GM12878 (cell line): ENCODE results near the gene GAS2L3. TPM values are rescaled to one million over a fixed set of nuclear protein-coding genes. Genes with fewer than 3 reads are reported as not detected.

Experiments used
- ATAC-seq: fragments of 200-7000 bp; cut with Tn5 transposase; 3 replicates; pipeline ENCODE4 v1.9.1; 2020; ENCODE audit warnings: mild to moderate bottlenecking, moderate library complexity
- BruUV-seq: library from RNA; stranded (reverse); fragments of 400-500 nt; replicated peaks from 2 replicates; lab custom pipeline; 2021; lab: Mats Ljungman, UMichigan
- CTCF ChIA-PET: fragments of 300-600 bp; sonication (Branson Sonifier 250); formaldehyde crosslinking; extraction: SDS; loops from one replicate; lab custom pipeline; 2021; ENCODE audit warnings: inconsistent platforms; lab: Yijun Ruan, JAX
- POLR2A ChIA-PET: fragments of 350-600 bp; formaldehyde crosslinking; extraction: SDS; loops from one replicate; lab custom pipeline; 2021; ENCODE audit warnings: inconsistent platforms; lab: Charles Lee
- RAD21 ChIA-PET: fragments of 300-600 bp; sonication (Branson Sonifier 250); formaldehyde crosslinking; loops from one replicate; lab custom pipeline; 2023; ENCODE audit warnings: antibody characterized with exemption; ENCODE audit not compliant: unreplicated experiment; lab: Charles Lee
- SMC1A ChIA-PET: fragments of 300-600 bp; sonication (Branson Sonifier 250); formaldehyde crosslinking; loops from one replicate; lab custom pipeline; 2023; ENCODE audit not compliant: unreplicated experiment, uncharacterized antibody; lab: Charles Lee
- DNase-seq: peaks from one replicate; pipeline ENCODE4 v3.0.0-alpha.2; 2011; ENCODE audit warnings: low read depth, low spot score
- FAIRE-seq: peaks from 3 replicates; lab custom pipeline; 2011; peaks lifted over from hg19 to GRCh38; lab: Jason Lieb, UNC
- H2AFZ ChIP-seq: 2 replicates; pipeline ENCODE4 v1.6.0; 2011; ENCODE audit warnings: low read depth, low read length, control low read depth; ENCODE audit not compliant: control insufficient read depth
- H3K27ac ChIP-seq: 2 replicates; pipeline ENCODE4 v1.5.1; 2011; ENCODE audit warnings: control low read depth; ENCODE audit not compliant: control insufficient read depth, insufficient read depth
- H3K27me3 ChIP-seq, 2 experiments: replicated peaks in 1 of 2; 2 replicates each; pipeline versions ENCODE4 v1.6.0 to v1.6.1; 2011; ENCODE audit warnings: low read length in 1 of 2; ENCODE audit not compliant: control insufficient read depth in 2 of 2, insufficient read depth in 2 of 2
- H3K36me3 ChIP-seq, 2 experiments: 2 replicates each; pipeline ENCODE4 v1.5.1; 2011; ENCODE audit warnings: low read length in 1 of 2; ENCODE audit not compliant: control insufficient read depth in 2 of 2, insufficient read depth in 2 of 2
- H3K4me1 ChIP-seq: 2 replicates; pipeline ENCODE4 v1.6.1; 2011; ENCODE audit warnings: mild to moderate bottlenecking, low read length, moderate library complexity, mixed read lengths; ENCODE audit not compliant: control insufficient read depth, insufficient read depth
- H3K4me2 ChIP-seq: 2 replicates; pipeline ENCODE4 v1.6.0; 2011; ENCODE audit warnings: control low read depth; ENCODE audit not compliant: control insufficient read depth, insufficient read depth
- H3K4me3 ChIP-seq: fragments of 200-600 bp; sonication (generic); 2 replicates; pipeline ENCODE4 v1.5.1; 2016
- H3K79me2 ChIP-seq: 2 replicates; pipeline ENCODE4 v1.6.0; 2011; ENCODE audit warnings: low read length; ENCODE audit not compliant: control insufficient read depth, insufficient read depth
- H3K9ac ChIP-seq: 2 replicates; pipeline ENCODE4 v1.8.0; 2011; ENCODE audit warnings: low read length, control low read depth, mixed read lengths; ENCODE audit not compliant: control insufficient read depth, insufficient read depth
- H3K9me3 ChIP-seq: replicated peaks from 3 replicates; pipeline ENCODE4 v1.5.1; 2011; ENCODE audit warnings: mild to moderate bottlenecking, low read length; ENCODE audit not compliant: control insufficient read depth, insufficient read depth
- H4K20me1 ChIP-seq: 2 replicates; pipeline ENCODE4 v1.6.0; 2011; ENCODE audit not compliant: control insufficient read depth, insufficient read depth
- ATF7 ChIP-seq: fragments of 450-650 bp; IDR thresholded peaks from 2 replicates; pipeline ENCODE4 v1.6.1; 2016; ENCODE audit warnings: low read depth, mild to moderate bottlenecking
- DPF2 ChIP-seq: fragments of 450-650 bp; IDR thresholded peaks from 2 replicates; pipeline ENCODE4 v1.6.1; 2017; ENCODE audit warnings: mild to moderate bottlenecking
- E2F4 ChIP-seq: IDR thresholded peaks from 2 replicates; pipeline ENCODE4 v1.6.1; 2012; ENCODE audit warnings: low read depth, low read length, improper control_type of control experiment
- ELK1 ChIP-seq: IDR thresholded peaks from 2 replicates; pipeline ENCODE4 v1.6.1; 2012; ENCODE audit warnings: low read depth, low read length, improper control_type of control experiment
- ETV6 ChIP-seq, 2 experiments: fragments of 450-650 bp in 1 of 2; IDR thresholded peaks in 1 of 2; conservative IDR thresholded peaks in 1 of 2; 2 replicates each; pipeline ENCODE4 v1.6.1; 2014; ENCODE audit warnings: antibody characterized with exemption in 1 of 2, borderline replicate concordance in 1 of 2, low read depth in 1 of 2, mild to moderate bottlenecking in 1 of 2, moderate library complexity in 1 of 2
- GATAD2B ChIP-seq: fragments of 450-650 bp; conservative IDR thresholded peaks from 2 replicates; pipeline ENCODE4 v1.6.1; 2017; ENCODE audit warnings: low read depth, mild to moderate bottlenecking, moderate library complexity
- HCFC1 ChIP-seq: fragments of 150-350 bp; IDR thresholded peaks from 2 replicates; pipeline ENCODE4 v1.6.1; 2014; ENCODE audit warnings: low read length
- KDM1A ChIP-seq: fragments of 200-600 bp; sonication (generic); IDR thresholded peaks from 2 replicates; pipeline ENCODE4 v1.6.1; 2016; ENCODE audit warnings: borderline replicate concordance
- NRF1 ChIP-seq: conservative IDR thresholded peaks from 2 replicates; pipeline ENCODE4 v1.6.1; 2011; ENCODE audit warnings: mild to moderate bottlenecking, low read depth, low read length, improper control_type of control experiment
- PBX3 ChIP-seq: IDR thresholded peaks from 2 replicates; pipeline ENCODE4 v1.6.1; 2011; ENCODE audit warnings: mild to moderate bottlenecking, low read depth, low read length, moderate library complexity; ENCODE audit not compliant: insufficient replicate concordance
- RB1 ChIP-seq: fragments of 450-650 bp; formaldehyde crosslinking; IDR thresholded peaks from 2 replicates; pipeline ENCODE4 v1.6.1; 2017; ENCODE audit warnings: mild to moderate bottlenecking, borderline replicate concordance
- SUZ12 ChIP-seq: fragments of 200-600 bp; sonication (generic); IDR thresholded peaks from one replicate; pipeline ENCODE4 v1.6.1; 2018; ENCODE audit warnings: antibody characterized with exemption, mild to moderate bottlenecking; ENCODE audit not compliant: unreplicated experiment
- TCF7 ChIP-seq: IDR thresholded peaks from 2 replicates; pipeline ENCODE4 v1.6.1; 2014; ENCODE audit warnings: antibody characterized with exemption, borderline replicate concordance
- WRNIP1 ChIP-seq: IDR thresholded peaks from 2 replicates; pipeline ENCODE4 v1.6.1; 2011; ENCODE audit warnings: low read depth, low read length, improper control_type of control experiment, borderline replicate concordance
- ZBTB11 ChIP-seq: fragments of 450-650 bp; formaldehyde crosslinking; IDR thresholded peaks from 2 replicates; pipeline ENCODE4 v1.5.0; 2022; ENCODE audit warnings: mild to moderate bottlenecking, missing genetic modification characterization
- ZNF217 ChIP-seq: fragments of 450-650 bp; IDR thresholded peaks from 2 replicates; pipeline ENCODE4 v1.6.1; 2017; ENCODE audit warnings: antibody characterized with exemption, mild to moderate bottlenecking
- WGBS: methylation state at CpG from one replicate; pipeline ENCODE4 v1.1.6; 2016; ENCODE audit warnings: low lambda C conversion rate; ENCODE audit not compliant: insufficient replicate concordance, insufficient coverage; ENCODE audit errors: missing lambda C conversion rate; 5-methylcytosine and 5-hydroxymethylcytosine counted together
- in situ Hi-C: fragments of 300-500 bp; cut with MboI; formaldehyde crosslinking; loops from 9 replicates; pipeline ENCODE4 v1.14.3; 2018; ENCODE audit warnings: mixed read lengths
- intact Hi-C: fragments of 100-400 bp; cut with micrococcal nuclease; formaldehyde crosslinking; loops from one replicate; pipeline ENCODE4 v1.14.2; 2022; ENCODE audit not compliant: unreplicated experiment
- polyA plus RNA-seq, 11 experiments: library from polyadenylated mRNA; depleted of rRNA in 4 of 11; unstranded in 6 of 11; stranded (reverse) in 5 of 11; fragments of >200 nt; fragmentation: Nextera tagmentation in 4 of 11; fragmentation: Illumina TruSeq in 1 of 11; extraction: Ambion mirVana in 4 of 11; extraction: Trizol in 1 of 11; gene quantifications; 1 replicate in 1 of 11; 2 replicates in 10 of 11; pipeline versions ENCODE4 v1.2.1 to v1.2.3, GENCODE V29; 2011 to 2016; ENCODE audit warnings: inconsistent platforms in 2 of 11, missing spikeins in 2 of 11, low read depth in 1 of 11
- total RNA-seq, 4 experiments: library from RNA; depleted of rRNA in 3 of 4; stranded (reverse); fragments of >200 nt in 3 of 4; fragmentation: Illumina TruSeq in 1 of 4; extraction: Trizol in 1 of 4; gene quantifications; 2 replicates each; pipeline versions ENCODE4 v1.2.1 to v1.2.3, GENCODE V29; 2013 to 2021

GAS2L3 gene
- total and polyA plus RNA-seq, 10 of the 15 experiments (the other 5 are each of a cell fraction or from before 2014, with no cell fraction given) = 0.46 to 6.6 (median 2.4) TPM

GRCh38 chr12:100652488-100652887 lies 79.0 kb downstream of the GAS2L3 start:
- H3K9me3 ChIP-seq = no peaks in the 10 kb centered on the region
- RAD21 ChIA-PET = interaction anchor here (0.6 kb wide), 1 partner anchor 11 kb away, joined by 3 read pairs; no protein-coding TSS in a partner anchor
- intact Hi-C loops (no loop called here), in situ Hi-C loops (no loop called here)
- no peaks in the 10 kb centered on the region for H3K4me1 ChIP-seq
- H3K36me3 ChIP-seq = no peaks in the 10 kb centered on the region
- H4K20me1 ChIP-seq = no peaks in the 10 kb centered on the region
- no peak for FAIRE-seq
- TF ChIP-seq RB1 (no peak), DPF2 (no peak), ETV6 (conservative IDR thresholded peaks at IDR 0.05 in 1 of 2, IDR thresholded peaks at IDR 0.05 in 1 of 2; ENCODE audit: borderline replicate concordance in 1 of 2, low read depth in 1 of 2) (no peak), ATF7 (no peak), KDM1A (no peak), ELK1 (no peak), ZNF217 (no peak), SUZ12 (no peak), E2F4 (no peak), TCF7 (no peak), PBX3 (no peak), HCFC1 (no peak), NRF1 (no peak), ZBTB11 (CRISPR knock-in tag) (no peak), GATAD2B (no peak), WRNIP1 (no peak)
- BruUV-seq = no TSS peak
- no peaks in the 10 kb centered on the region; a peak in 1 of 4 replicates for H3K27me3 ChIP-seq
- no peak overlapping the region for H2AFZ ChIP-seq
- H3K79me2 ChIP-seq = no peaks in the 10 kb centered on the region
- SMC1A ChIA-PET = no interaction called here
- DNase-seq = no peak
- ATAC-seq = no peak
- POLR2A ChIA-PET = no interaction called here
- no peak overlapping the region for H3K4me3 ChIP-seq
- WGBS = 55% methylated on average over 3 of the region's 3 CpGs
- CTCF ChIA-PET = interaction anchor here (0.6 to 2.4 kb wide), 4 partner anchors 14 to 433 kb away, joined by 3 to 11 read pairs (median 4); no protein-coding TSS in a partner anchor
- H3K27ac ChIP-seq = no peak overlapping the region
- no peak overlapping the region for H3K4me2 ChIP-seq
- no peak overlapping the region for H3K9ac ChIP-seq
